HepG2 (cell line): Measurements from ENCODE around the gene SEMA5B. TPM values are rescaled to one million over a fixed set of nuclear protein-coding genes. Genes with fewer than 3 reads are reported as not detected.

Experiments used
- ATAC-seq: fragments of 200-7000 bp; cut with Tn5 transposase; 3 replicates; pipeline ENCODE4 v1.9.1; 2020; ENCODE audit warnings: mild to moderate bottlenecking, moderate library complexity
- BruUV-seq: library from RNA; stranded (reverse); fragments of 400-500 nt; replicated peaks from 2 replicates; lab custom pipeline; 2021; lab: Mats Ljungman, UMichigan
- CTCF ChIA-PET: fragments of 300-600 bp; formaldehyde crosslinking; extraction: SDS; loops from one replicate; lab custom pipeline; 2021; ENCODE audit warnings: low total read pairs, inconsistent platforms, low intra/inter-chr PET ratio; lab: Yijun Ruan, JAX
- POLR2A ChIA-PET: fragments of 350-600 bp; sonication (Branson Sonifier 250); formaldehyde crosslinking; loops from one replicate; lab custom pipeline; 2020; ENCODE audit warnings: antibody characterized with exemption, inconsistent platforms; lab: Yijun Ruan, JAX
- DNase-seq: peaks from one replicate; pipeline ENCODE4 v3.0.0-alpha.2; 2015; ENCODE audit warnings: low spot score
- FAIRE-seq: peaks from 3 replicates; lab custom pipeline; 2011; peaks lifted over from hg19 to GRCh38; lab: Jason Lieb, UNC
- H2AFZ ChIP-seq: one replicate; pipeline ENCODE4 v1.6.1; 2011; ENCODE audit warnings: low read length, inconsistent platforms
- H3K27ac ChIP-seq: fragments of 300-600 bp; 3 replicates; pipeline ENCODE4 v1.8.0; 2011; ENCODE audit warnings: mixed run types, mild to moderate bottlenecking, mixed read lengths, low read length, inconsistent platforms; ENCODE audit not compliant: insufficient read depth; ENCODE audit errors: extremely low read length
- H3K27me3 ChIP-seq, 2 experiments: fragments of 200-600 bp in 1 of 2; 2 replicates in 1 of 2; 3 replicates in 1 of 2; pipeline versions ENCODE4 v1.6.0 to v1.8.0; 2011; ENCODE audit warnings: low read length in 2 of 2, mild to moderate bottlenecking in 2 of 2, moderate library complexity in 2 of 2, inconsistent platforms in 1 of 2; ENCODE audit not compliant: insufficient read depth in 2 of 2, control insufficient read depth in 1 of 2
- H3K36me3 ChIP-seq, 2 experiments: fragments of 200-600 bp in 1 of 2; replicated peaks in 1 of 2; 2 replicates in 1 of 2; 3 replicates in 1 of 2; pipeline versions ENCODE4 v1.5.1 to v1.8.0; 2011; ENCODE audit warnings: low read length in 2 of 2, inconsistent platforms in 1 of 2; ENCODE audit not compliant: insufficient read depth in 2 of 2, control insufficient read depth in 1 of 2
- H3K4me1 ChIP-seq: 2 replicates; pipeline ENCODE4 v1.5.1; 2012; ENCODE audit warnings: low read length, inconsistent platforms; ENCODE audit not compliant: insufficient read depth
- H3K4me2 ChIP-seq: 2 replicates; pipeline ENCODE4 v1.6.0; 2011; ENCODE audit warnings: low read depth, low read length, inconsistent platforms
- H3K4me3 ChIP-seq, 3 experiments: fragments of 200-600 bp in 1 of 3; sonication (generic), shearing (Covaris generic) in 1 of 3; replicated peaks in 1 of 3; 2 replicates each; pipeline ENCODE4 v1.5.1; 2011 to 2016; ENCODE audit warnings: low read length in 3 of 3, inconsistent platforms in 2 of 3, low read depth in 2 of 3, mild to moderate bottlenecking in 2 of 3, control low read depth in 1 of 3, mixed read lengths in 1 of 3; ENCODE audit not compliant: insufficient read depth in 1 of 3
- H3K79me2 ChIP-seq: one replicate; pipeline ENCODE4 v1.6.1; 2011; ENCODE audit warnings: low read length, inconsistent platforms; ENCODE audit not compliant: insufficient read depth
- H3K9ac ChIP-seq: 2 replicates; pipeline ENCODE4 v1.6.0; 2011; ENCODE audit warnings: mild to moderate bottlenecking, low read depth, low read length, inconsistent platforms; ENCODE audit not compliant: insufficient read depth
- H3K9me3 ChIP-seq: 2 replicates; pipeline ENCODE4 v1.5.1; 2012; ENCODE audit warnings: mild to moderate bottlenecking, low read length
- H4K20me1 ChIP-seq: 2 replicates; pipeline ENCODE4 v1.6.0; 2011; ENCODE audit warnings: inconsistent platforms, mild to moderate bottlenecking, low read length, moderate library complexity; ENCODE audit not compliant: insufficient read depth
- CBX1 ChIP-seq: IDR thresholded peaks from one replicate; pipeline ENCODE4 v1.6.1; 2016; ENCODE audit warnings: antibody characterized with exemption, low read depth
- ETV5 ChIP-seq: IDR thresholded peaks from 2 replicates; pipeline ENCODE4 v1.6.1; 2018; ENCODE audit warnings: missing biosample characterization, missing genetic modification reagents, inconsistent platforms, borderline replicate concordance
- GABPA ChIP-seq, 2 experiments: IDR thresholded peaks; 2 replicates each; pipeline ENCODE4 v1.6.1; 2011 to 2016; ENCODE audit warnings: low read depth in 2 of 2, low read length in 1 of 2, missing biosample characterization in 1 of 2, missing genetic modification characterization in 1 of 2
- HHEX ChIP-seq: IDR thresholded peaks from 2 replicates; pipeline ENCODE4 v1.6.1; 2016; ENCODE audit warnings: control low read depth
- HMG20B ChIP-seq: conservative IDR thresholded peaks from 2 replicates; pipeline ENCODE4 v1.6.1; 2016; ENCODE audit warnings: missing genetic modification reagents, missing compliant biosample characterization
- KAT2B ChIP-seq: fragments of 150-350 bp; IDR thresholded peaks from 2 replicates; pipeline ENCODE4 v1.6.1; 2014; ENCODE audit warnings: low read depth, low read length, borderline replicate concordance
- NR3C1 ChIP-seq: sonication (generic); formaldehyde crosslinking; IDR thresholded peaks from 2 replicates; pipeline ENCODE4 v1.4.0; 2020; ENCODE audit warnings: missing genetic modification reagents
- PLRG1 ChIP-seq: fragments of 450-650 bp; conservative IDR thresholded peaks from 2 replicates; pipeline ENCODE4 v1.6.1; 2016
- RNF2 ChIP-seq: fragments of 450-650 bp; conservative IDR thresholded peaks from 2 replicates; pipeline ENCODE4 v1.6.1; 2016; ENCODE audit warnings: low read depth
- SATB2 ChIP-seq: sonication (generic); formaldehyde crosslinking; IDR thresholded peaks from 2 replicates; pipeline ENCODE4 v1.5.0; 2020; ENCODE audit warnings: missing genetic modification reagents
- STAT5B ChIP-seq: sonication (generic); formaldehyde crosslinking; IDR thresholded peaks from 2 replicates; pipeline ENCODE4 v1.4.0; 2020; ENCODE audit warnings: missing genetic modification reagents
- TP53 ChIP-seq: sonication (generic); formaldehyde crosslinking; conservative IDR thresholded peaks from 2 replicates; pipeline ENCODE4 v1.4.0; 2020; ENCODE audit warnings: missing genetic modification reagents
- ZFP36L1 ChIP-seq: sonication (generic); formaldehyde crosslinking; IDR thresholded peaks from 2 replicates; pipeline ENCODE4 v1.8.0; 2022; ENCODE audit warnings: mild to moderate bottlenecking, missing genetic modification reagents, moderate library complexity
- ZNF121 ChIP-seq: sonication (generic); formaldehyde crosslinking; IDR thresholded peaks from 2 replicates; pipeline ENCODE4 v1.5.0; 2020; ENCODE audit warnings: mild to moderate bottlenecking, missing genetic modification reagents
- ZNF274 ChIP-seq: sonication (generic); formaldehyde crosslinking; IDR thresholded peaks from 2 replicates; pipeline ENCODE4 v1.5.1; 2020; ENCODE audit warnings: mild to moderate bottlenecking, missing genetic modification reagents
- WGBS: methylation state at CpG from one replicate; pipeline ENCODE4 v1.1.6; 2017; ENCODE audit warnings: low lambda C conversion rate; 5-methylcytosine and 5-hydroxymethylcytosine counted together
- in situ Hi-C: cut with HindIII; loops from 2 replicates; pipeline ENCODE4 v1.10.0; 2017; ENCODE audit warnings: low pct_unique_long_range_greater_than_20kb; ENCODE audit not compliant: extremely low pct_ligation_motif_present
- intact Hi-C: fragments of 100-400 bp; cut with micrococcal nuclease; formaldehyde crosslinking; loops from one replicate; pipeline ENCODE4 v1.10.0; 2022; ENCODE audit not compliant: unreplicated experiment
- polyA plus RNA-seq, 8 experiments: library from polyadenylated mRNA; depleted of rRNA in 3 of 8; stranded (reverse) in 7 of 8; unstranded in 1 of 8; fragments of >200 nt; fragmentation: Illumina TruSeq in 4 of 8; extraction: Trizol in 4 of 8; gene quantifications; 2 replicates each; pipeline versions ENCODE4 v1.2.1 to v1.2.3, GENCODE V29; 2011 to 2016; ENCODE audit warnings: low read depth in 4 of 8, missing spikeins in 1 of 8, mixed read lengths in 1 of 8; ENCODE audit not compliant: insufficient read depth in 1 of 8
- total RNA-seq, 5 experiments: library from RNA; depleted of rRNA; stranded (reverse); fragments of >200 nt; fragmentation: Illumina TruSeq; extraction: Trizol; gene quantifications; 2 replicates each; pipeline ENCODE4 v1.2.3, GENCODE V29; 2016; ENCODE audit warnings: low read depth in 1 of 5
- TF ChIP-seq, protein P1 (sequence below): IDR thresholded peaks from 2 replicates; pipeline ENCODE4 v1.6.1; 2016; ENCODE audit warnings: missing genetic modification reagents, missing compliant biosample characterization
- TF ChIP-seq, protein P2 (sequence below): sonication (generic); formaldehyde crosslinking; IDR thresholded peaks from 2 replicates; pipeline ENCODE4 v1.5.0; 2020; ENCODE audit warnings: missing genetic modification reagents, mild to moderate bottlenecking, borderline replicate concordance
- TF ChIP-seq, protein P3 (sequence below): sonication (generic); formaldehyde crosslinking; IDR thresholded peaks from 2 replicates; pipeline ENCODE4 v1.8.0; 2023; ENCODE audit warnings: mild to moderate bottlenecking, missing genetic modification reagents
- TF ChIP-seq, protein P4 (sequence below), 2 experiments: sonication (generic) in 1 of 2; formaldehyde crosslinking in 1 of 2; IDR thresholded peaks; 2 replicates each; pipeline versions ENCODE4 v1.6.1 to v1.9.0; 2014 to 2022; ENCODE audit warnings: antibody characterized with exemption in 1 of 2, borderline replicate concordance in 1 of 2, inconsistent platforms in 1 of 2, low read depth in 1 of 2, missing genetic modification reagents in 1 of 2

The SEMA5B gene
- total and polyA plus RNA-seq, 2 of the 13 experiments (the other 11 are each of a cell fraction or from before 2014, with no cell fraction given) = not detected

DNA sequence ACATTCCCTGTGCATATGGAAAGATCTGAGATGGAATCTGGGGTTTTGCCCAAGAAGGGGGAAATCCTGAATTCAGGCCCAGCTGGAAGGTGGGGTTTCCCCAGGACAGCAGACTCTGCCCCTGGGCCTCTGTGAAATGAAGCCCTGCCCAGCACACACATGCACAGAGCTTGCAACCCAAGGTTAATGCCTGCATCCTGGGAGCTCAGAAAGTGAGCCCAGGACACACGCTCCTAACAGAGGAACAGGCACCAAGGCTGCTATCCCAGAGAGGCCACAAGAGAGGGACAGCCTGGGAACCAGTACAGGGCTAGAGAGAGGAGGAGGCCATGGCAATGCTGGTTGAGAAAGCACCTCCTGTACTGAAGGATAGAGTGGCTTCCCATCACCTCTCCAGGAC lies 16.1 kb downstream of the SEMA5B start (continued):
- TF ChIP-seq, protein P1, sequence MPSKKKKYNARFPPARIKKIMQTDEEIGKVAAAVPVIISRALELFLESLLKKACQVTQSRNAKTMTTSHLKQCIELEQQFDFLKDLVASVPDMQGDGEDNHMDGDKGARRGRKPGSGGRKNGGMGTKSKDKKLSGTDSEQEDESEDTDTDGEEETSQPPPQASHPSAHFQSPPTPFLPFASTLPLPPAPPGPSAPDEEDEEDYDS (CRISPR knock-in tag) = no peak
- TF ChIP-seq KAT2B = no peak
- TF ChIP-seq RNF2 = no peak
- TF ChIP-seq ZNF121 (CRISPR knock-in tag) = no peak
- TF ChIP-seq, protein P2, sequence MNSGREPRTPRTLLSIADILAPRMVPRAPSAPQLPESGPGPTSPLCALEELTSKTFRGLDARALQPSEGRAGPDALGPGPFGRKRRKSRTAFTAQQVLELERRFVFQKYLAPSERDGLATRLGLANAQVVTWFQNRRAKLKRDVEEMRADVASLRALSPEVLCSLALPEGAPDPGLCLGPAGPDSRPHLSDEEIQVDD (CRISPR knock-in tag) = no peak
- TF ChIP-seq ZNF274 (CRISPR knock-in tag) = no peak
- no peak for TF ChIP-seq GABPA (IDR thresholded peaks at IDR 0.05; ENCODE audit: low read depth, low read length)
- TF ChIP-seq GABPA (CRISPR knock-in tag; IDR thresholded peaks at IDR 0.05; ENCODE audit: low read depth) = no peak
- no peak for TF ChIP-seq TP53 (CRISPR knock-in tag)
- no peak for TF ChIP-seq NR3C1 (CRISPR knock-in tag)
- no peak for TF ChIP-seq ETV5 (CRISPR knock-in tag)
- no peak for TF ChIP-seq SATB2 (CRISPR knock-in tag)
- TF ChIP-seq, all 625 proteins: peak for 0

DNA sequence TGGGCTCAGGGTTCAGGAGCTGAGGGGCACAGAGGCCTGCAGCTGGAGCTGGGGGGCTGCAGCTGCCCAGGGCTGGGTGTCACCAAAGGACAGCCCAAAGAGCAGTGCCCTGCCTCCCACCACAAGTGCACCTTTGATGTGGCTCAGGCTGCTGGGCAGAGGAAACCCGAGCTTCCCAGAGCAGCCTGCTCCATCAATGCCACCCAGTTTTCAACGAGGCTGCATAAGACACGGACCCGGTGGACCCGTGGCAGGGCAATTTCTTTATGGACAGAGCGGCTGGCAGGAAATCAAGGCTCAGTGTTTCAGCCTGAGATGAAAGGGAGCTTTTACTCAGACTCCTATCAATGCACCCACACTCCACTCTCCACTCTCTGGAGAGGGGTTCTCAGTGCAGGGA lies 18.7 kb downstream of the SEMA5B start:
- CTCF ChIA-PET = no interaction called here
- POLR2A ChIA-PET = no interaction called here
- no peaks in the 10 kb centered on the region for H3K36me3 ChIP-seq
- H4K20me1 ChIP-seq = no peaks in the 10 kb centered on the region
- no peak overlapping the region for H3K4me3 ChIP-seq
- intact Hi-C loops = no loop called here
- H3K4me2 ChIP-seq = no peak overlapping the region
- H3K79me2 ChIP-seq = no peaks in the 10 kb centered on the region
- WGBS = no CpG with 5 or more reads among the region's 6 CpGs
- ATAC-seq (no peak), DNase-seq (no peak), FAIRE-seq (no peak)
- BruUV-seq = no TSS peak
- in situ Hi-C loops = no loop called here
- H2AFZ ChIP-seq = no peak overlapping the region
- no peaks in the 10 kb centered on the region for H3K4me1 ChIP-seq
- no peaks in the 10 kb centered on the region for H3K9me3 ChIP-seq
- no peak overlapping the region for H3K9ac ChIP-seq
- peaks cover 7 to 24% of the 10 kb centered on the region in 2 experiments; a peak in 4 of 5 replicates for H3K27me3 ChIP-seq
- no peak overlapping the region for H3K27ac ChIP-seq
- no peak for TF ChIP-seq STAT5B (CRISPR knock-in tag)
- TF ChIP-seq HMG20B (CRISPR knock-in tag) = no peak
- TF ChIP-seq CBX1 = no peak
- TF ChIP-seq, protein P3, sequence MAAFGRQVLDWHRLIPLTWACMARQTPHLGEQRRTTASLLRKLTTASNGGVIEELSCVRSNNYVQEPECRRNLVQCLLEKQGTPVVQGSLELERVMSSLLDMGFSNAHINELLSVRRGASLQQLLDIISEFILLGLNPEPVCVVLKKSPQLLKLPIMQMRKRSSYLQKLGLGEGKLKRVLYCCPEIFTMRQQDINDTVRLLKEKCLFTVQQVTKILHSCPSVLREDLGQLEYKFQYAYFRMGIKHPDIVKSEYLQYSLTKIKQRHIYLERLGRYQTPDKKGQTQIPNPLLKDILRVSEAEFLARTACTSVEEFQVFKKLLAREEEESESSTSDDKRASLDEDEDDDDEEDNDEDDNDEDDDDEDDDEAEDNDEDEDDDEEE (CRISPR knock-in tag) = no peak
- TF ChIP-seq ZFP36L1 (CRISPR knock-in tag) = no peak
- TF ChIP-seq HHEX (CRISPR knock-in tag) = no peak
- TF ChIP-seq, protein P4, sequence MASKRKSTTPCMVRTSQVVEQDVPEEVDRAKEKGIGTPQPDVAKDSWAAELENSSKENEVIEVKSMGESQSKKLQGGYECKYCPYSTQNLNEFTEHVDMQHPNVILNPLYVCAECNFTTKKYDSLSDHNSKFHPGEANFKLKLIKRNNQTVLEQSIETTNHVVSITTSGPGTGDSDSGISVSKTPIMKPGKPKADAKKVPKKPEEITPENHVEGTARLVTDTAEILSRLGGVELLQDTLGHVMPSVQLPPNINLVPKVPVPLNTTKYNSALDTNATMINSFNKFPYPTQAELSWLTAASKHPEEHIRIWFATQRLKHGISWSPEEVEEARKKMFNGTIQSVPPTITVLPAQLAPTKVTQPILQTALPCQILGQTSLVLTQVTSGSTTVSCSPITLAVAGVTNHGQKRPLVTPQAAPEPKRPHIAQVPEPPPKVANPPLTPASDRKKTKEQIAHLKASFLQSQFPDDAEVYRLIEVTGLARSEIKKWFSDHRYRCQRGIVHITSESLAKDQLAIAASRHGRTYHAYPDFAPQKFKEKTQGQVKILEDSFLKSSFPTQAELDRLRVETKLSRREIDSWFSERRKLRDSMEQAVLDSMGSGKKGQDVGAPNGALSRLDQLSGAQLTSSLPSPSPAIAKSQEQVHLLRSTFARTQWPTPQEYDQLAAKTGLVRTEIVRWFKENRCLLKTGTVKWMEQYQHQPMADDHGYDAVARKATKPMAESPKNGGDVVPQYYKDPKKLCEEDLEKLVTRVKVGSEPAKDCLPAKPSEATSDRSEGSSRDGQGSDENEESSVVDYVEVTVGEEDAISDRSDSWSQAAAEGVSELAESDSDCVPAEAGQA (IDR thresholded peaks at IDR 0.05; ENCODE audit: low read depth) = no peak
- TF ChIP-seq, protein P4 (CRISPR knock-in tag; IDR thresholded peaks at IDR 0.05; ENCODE audit: borderline replicate concordance) = no peak
- TF ChIP-seq PLRG1 = no peak
